GM19468 (cell line): ENCODE results near the gene ZNF613.
A peak's percentile ranks its signal among the peaks of the same experiment; 100 is the strongest.
"Not testable (repeated sequence)": the region's sequence is repeated elsewhere in the genome, so short reads cannot be mapped to it uniquely, and the experiment has no call there.

ENCODE experiments used
- ATAC-seq: cut with Tn5 transposase; IDR thresholded peaks from one replicate; pipeline ENCODE4 v1.9.1; 2021; ENCODE audit warnings: mild to moderate bottlenecking, moderate library complexity, moderate number of reproducible peaks; ENCODE audit not compliant: unreplicated experiment; ENCODE audit errors: extremely low read depth

The ZNF613 gene

GRCh38 chr19:51931921-51932320, 4.6 kb downstream of the ZNF613 start:
- no peak for ATAC-seq

- ATAC-seq: no peak
Observed at GRCh38 chr19:51938936-51939335, 11.7 kb downstream of the ZNF613 start.

GRCh38 chr19:51944798-51945552, 17.7 kb downstream of the ZNF613 start:
- no peak for ATAC-seq

- ATAC-seq: no peak
Observed at GRCh38 chr19:51946602-51947001, 19.3 kb downstream of the ZNF613 start.

GRCh38 chr19:51948975-51949374, 21.7 kb downstream of the ZNF613 start:
- no peak for ATAC-seq

- ATAC-seq: not testable (repeated sequence)
Observed at GRCh38 chr19:51957846-51958245, 30.6 kb downstream of the ZNF613 start.

- no peak for ATAC-seq
Observed at GRCh38 chr19:51959791-51960190, 32.5 kb downstream of the ZNF613 start.

GRCh38 chr19:51960621-51961233, 33.5 kb downstream of the ZNF613 start:
- not testable (repeated sequence) for ATAC-seq

GRCh38 chr19:51965583-51965982, 38.3 kb downstream of the ZNF613 start:
- no peak for ATAC-seq

GRCh38 chr19:51970718-51971117, 43.4 kb downstream of the ZNF613 start:
- no peak for ATAC-seq

- ATAC-seq: no peak
Observed at GRCh38 chr19:51971624-51972023, 44.4 kb downstream of the ZNF613 start.

GRCh38 chr19:51975787-51976186, 48.5 kb downstream of the ZNF613 start:
- not testable (repeated sequence) for ATAC-seq

GRCh38 chr19:51976852-51977251, 49.6 kb downstream of the ZNF613 start:
- no peak for ATAC-seq

- ATAC-seq: no peak
Observed at GRCh38 chr19:51977346-51977745, 50.1 kb downstream of the ZNF613 start.

- ATAC-seq: no peak
Observed at GRCh38 chr19:51978882-51979281, 51.6 kb downstream of the ZNF613 start.

- no peak for ATAC-seq
Observed at GRCh38 chr19:51980116-51980736, 53.0 kb downstream of the ZNF613 start.

GRCh38 chr19:51980926-51981325, 53.7 kb downstream of the ZNF613 start:
- not testable (repeated sequence) for ATAC-seq

GRCh38 chr19:51983361-51983760, 56.1 kb downstream of the ZNF613 start:
- no peak for ATAC-seq

GRCh38 chr19:51986309-51987291, 59.3 kb downstream of the ZNF613 start, which contains the start of gene ZNF350:
Gene ZNF350, minus strand, starts transcription at chr19:51986840. Its CDS starts 12,480 bp downstream, at chr19:51974360.
- peak; percentile 81 for ATAC-seq

- no peak for ATAC-seq
Observed at GRCh38 chr19:51993422-51993821, 66.2 kb downstream of the ZNF613 start.
